ENCODE data around the gene BAHD1.

DNA sequence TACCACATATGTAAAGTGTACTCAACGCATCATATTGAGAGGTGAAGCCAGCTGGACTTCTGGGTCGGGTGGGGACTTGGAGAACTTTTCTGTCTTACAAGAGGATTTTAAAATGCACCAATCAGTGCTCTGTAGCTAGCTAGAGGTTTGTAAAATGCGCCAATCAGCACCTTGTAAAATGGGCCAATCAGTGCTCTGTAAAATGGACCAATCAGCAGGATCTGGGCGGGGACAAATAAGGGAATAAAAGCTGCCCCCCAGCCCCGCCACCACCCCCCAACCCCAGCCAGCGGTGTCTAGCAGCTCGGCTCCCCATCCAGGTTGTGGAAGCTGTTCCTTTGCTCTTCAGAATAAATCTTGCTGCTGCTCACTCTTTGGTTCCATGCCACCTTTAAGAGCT lies 41.4 kb upstream of the BAHD1 start:
- TF ChIP-seq RARB (CRISPR knock-in tag; IDR thresholded peaks at IDR 0.05): no peak
- TF ChIP-seq PPARA (CRISPR knock-in tag; IDR thresholded peaks at IDR 0.05; ENCODE audit: borderline replicate concordance): no peak
- TF ChIP-seq SNAI2 (CRISPR knock-in tag; IDR thresholded peaks at IDR 0.05): no peak
- TF ChIP-seq ARNTL (CRISPR knock-in tag; IDR thresholded peaks at IDR 0.05; ENCODE audit: borderline replicate concordance, low read depth): no peak
- no peak for TF ChIP-seq GLIS3 (CRISPR knock-in tag; IDR thresholded peaks at IDR 0.05)
- TF ChIP-seq ZNF70 (CRISPR knock-in tag; IDR thresholded peaks at IDR 0.05): no peak
- TF ChIP-seq BACH2 (CRISPR knock-in tag; IDR thresholded peaks at IDR 0.05; ENCODE audit: borderline replicate concordance): no peak
- no peak for TF ChIP-seq OSR1 (CRISPR knock-in tag; IDR thresholded peaks at IDR 0.05)
- TF ChIP-seq, protein P1, sequence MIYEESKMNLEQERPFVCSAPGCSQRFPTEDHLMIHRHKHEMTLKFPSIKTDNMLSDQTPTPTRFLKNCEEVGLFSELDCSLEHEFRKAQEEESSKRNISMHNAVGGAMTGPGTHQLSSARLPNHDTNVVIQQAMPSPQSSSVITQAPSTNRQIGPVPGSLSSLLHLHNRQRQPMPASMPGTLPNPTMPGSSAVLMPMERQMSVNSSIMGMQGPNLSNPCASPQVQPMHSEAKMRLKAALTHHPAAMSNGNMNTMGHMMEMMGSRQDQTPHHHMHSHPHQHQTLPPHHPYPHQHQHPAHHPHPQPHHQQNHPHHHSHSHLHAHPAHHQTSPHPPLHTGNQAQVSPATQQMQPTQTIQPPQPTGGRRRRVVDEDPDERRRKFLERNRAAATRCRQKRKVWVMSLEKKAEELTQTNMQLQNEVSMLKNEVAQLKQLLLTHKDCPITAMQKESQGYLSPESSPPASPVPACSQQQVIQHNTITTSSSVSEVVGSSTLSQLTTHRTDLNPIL (CRISPR knock-in tag; IDR thresholded peaks at IDR 0.05; ENCODE audit: low read depth): no peak
- TF ChIP-seq, protein P2, sequence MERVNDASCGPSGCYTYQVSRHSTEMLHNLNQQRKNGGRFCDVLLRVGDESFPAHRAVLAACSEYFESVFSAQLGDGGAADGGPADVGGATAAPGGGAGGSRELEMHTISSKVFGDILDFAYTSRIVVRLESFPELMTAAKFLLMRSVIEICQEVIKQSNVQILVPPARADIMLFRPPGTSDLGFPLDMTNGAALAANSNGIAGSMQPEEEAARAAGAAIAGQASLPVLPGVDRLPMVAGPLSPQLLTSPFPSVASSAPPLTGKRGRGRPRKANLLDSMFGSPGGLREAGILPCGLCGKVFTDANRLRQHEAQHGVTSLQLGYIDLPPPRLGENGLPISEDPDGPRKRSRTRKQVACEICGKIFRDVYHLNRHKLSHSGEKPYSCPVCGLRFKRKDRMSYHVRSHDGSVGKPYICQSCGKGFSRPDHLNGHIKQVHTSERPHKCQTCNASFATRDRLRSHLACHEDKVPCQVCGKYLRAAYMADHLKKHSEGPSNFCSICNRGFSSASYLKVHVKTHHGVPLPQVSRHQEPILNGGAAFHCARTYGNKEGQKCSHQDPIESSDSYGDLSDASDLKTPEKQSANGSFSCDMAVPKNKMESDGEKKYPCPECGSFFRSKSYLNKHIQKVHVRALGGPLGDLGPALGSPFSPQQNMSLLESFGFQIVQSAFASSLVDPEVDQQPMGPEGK (CRISPR knock-in tag; IDR thresholded peaks at IDR 0.05; ENCODE audit: borderline replicate concordance): no peak
- no peak for TF ChIP-seq CSDC2 (CRISPR knock-in tag; IDR thresholded peaks at IDR 0.05)
- no peak for TF ChIP-seq ZFP30 (CRISPR knock-in tag; IDR thresholded peaks at IDR 0.05)

All from SK-N-SH treated with all-trans-retinoic acid at 6 μM for 48 hours (cell line).